Tibial artery (tissue), 4 donors: ENCODE results near the gene ITIH3.

Experiments
- DNase-seq, 2 donors: peaks; one replicate each; pipeline ENCODE4 v3.0.0-alpha.2; 2019
- H3K27ac ChIP-seq, 2 donors: fragments of 200-600 bp; sonication (generic) in 1 of 2; 1 replicate in 1 of 2; 2 replicates in 1 of 2; pipeline ENCODE4 v1.5.1; 2018 to 2019; ENCODE audit warnings: mild to moderate bottlenecking in 1 of 2
- H3K27me3 ChIP-seq, 2 donors: fragments of 200-600 bp; sonication (generic) in 1 of 2; one replicate each; pipeline versions ENCODE4 v1.5.1 to v1.6.0; 2016 to 2019
- H3K36me3 ChIP-seq, 3 donors: fragments of 200-600 bp; sonication (generic) in 2 of 3; one replicate each; pipeline ENCODE4 v1.5.1; 2016 to 2019; ENCODE audit warnings: mild to moderate bottlenecking in 2 of 3
- H3K4me1 ChIP-seq, 4 donors: fragments of 200-600 bp; sonication (generic) in 2 of 4; 1 replicate in 3 of 4; 2 replicates in 1 of 4; pipeline ENCODE4 v1.5.1; 2016 to 2019
- H3K4me3 ChIP-seq, 2 donors: fragments of 200-600 bp; sonication (generic) in 1 of 2; 1 replicate in 1 of 2; 2 replicates in 1 of 2; pipeline ENCODE4 v1.5.1; 2018 to 2019; ENCODE audit warnings: mild to moderate bottlenecking in 2 of 2
- H3K9me3 ChIP-seq, 3 donors: fragments of 200-600 bp; sonication (generic) in 1 of 3; one replicate each; pipeline ENCODE4 v1.5.1; 2016 to 2019
- CTCF ChIP-seq, 2 experiments: fragments of 200-600 bp in 1 of 2; fragments of 450-650 bp in 1 of 2; IDR thresholded peaks; one replicate each; pipeline ENCODE4 v1.5.1; 2017 to 2019; ENCODE audit warnings: antibody characterized with exemption in 2 of 2, mild to moderate bottlenecking in 1 of 2, moderate library complexity in 1 of 2
- intact Hi-C: fragments of 100-400 bp; cut with DNase I; formaldehyde crosslinking; loops from one replicate; pipeline ENCODE4 v1.15.0; 2023; ENCODE audit warnings: low total_unique reads

ITIH3 gene

GRCh38 chr3:52800079-52800478 lies 5.5 kb downstream of the ITIH3 start:
- H3K9me3 ChIP-seq: no peaks in the 10 kb centered on the region
- H3K4me1 ChIP-seq: peaks cover 0 to 45% (median 21%) of the 10 kb centered on the region in 4 donors
- H3K4me3 ChIP-seq: no peak overlapping the region
- DNase-seq: no peak
- H3K36me3 ChIP-seq: peaks cover 8 to 30% (median 14%) of the 10 kb centered on the region in 3 donors
- intact Hi-C loops: no loop called here
- no peaks in the 10 kb centered on the region for H3K27me3 ChIP-seq
- no peak overlapping the region for H3K27ac ChIP-seq
- no peak for TF ChIP-seq CTCF (IDR thresholded peaks at IDR 0.05)

- H3K27me3 ChIP-seq: no peaks in the 10 kb centered on the region
- no peak overlapping the region for H3K27ac ChIP-seq
- peaks cover 0 to 33% (median 13%) of the 10 kb centered on the region in 4 donors for H3K4me1 ChIP-seq
- DNase-seq: no peak
- H3K36me3 ChIP-seq: peaks cover 13 to 39% (median 31%) of the 10 kb centered on the region in 3 donors
- no peaks in the 10 kb centered on the region for H3K9me3 ChIP-seq
- intact Hi-C loops: no loop called here
- H3K4me3 ChIP-seq: no peak overlapping the region
- no peak for TF ChIP-seq CTCF (IDR thresholded peaks at IDR 0.05)
Observed at GRCh38 chr3:52801839-52802238, 7.2 kb downstream of the ITIH3 start.

- intact Hi-C loops: no loop called here
- Histone ChIP-seq H3K4me1 (peaks cover 0 to 8% (median 2%) of the 10 kb centered on the region in 4 donors), H3K36me3 (peaks cover 15 to 47% (median 45%) of the 10 kb centered on the region in 3 donors), H3K27ac (no peak overlapping the region), H3K4me3 (no peak overlapping the region), H3K9me3 (no peaks in the 10 kb centered on the region), H3K27me3 (no peaks in the 10 kb centered on the region)
- DNase-seq: no peak
- TF ChIP-seq CTCF (IDR thresholded peaks at IDR 0.05): no peak
Observed at GRCh38 chr3:52805270-52806039, 10.9 kb downstream of the ITIH3 start.

GRCh38 chr3:52809149-52809548 lies 14.6 kb downstream of the ITIH3 start:
- no peaks in the 10 kb centered on the region for H3K9me3 ChIP-seq
- H3K4me1 ChIP-seq: no peaks in the 10 kb centered on the region
- H3K4me3 ChIP-seq: no peak overlapping the region
- no peak for TF ChIP-seq CTCF (IDR thresholded peaks at IDR 0.05)
- H3K27me3 ChIP-seq: no peaks in the 10 kb centered on the region
- no peak for DNase-seq
- no peak overlapping the region for H3K27ac ChIP-seq
- H3K36me3 ChIP-seq: peaks cover 9 to 34% (median 33%) of the 10 kb centered on the region in 3 donors
- intact Hi-C loops: no loop called here

GRCh38 chr3:52809662-52810377 lies 15.2 kb downstream of the ITIH3 start:
- no peak overlapping the region for H3K4me3 ChIP-seq
- DNase-seq: no peak
- no peaks in the 10 kb centered on the region for H3K4me1 ChIP-seq
- intact Hi-C loops: no loop called here
- no peak for TF ChIP-seq CTCF (IDR thresholded peaks at IDR 0.05)
- H3K27me3 ChIP-seq: no peaks in the 10 kb centered on the region
- H3K27ac ChIP-seq: no peak overlapping the region
- no peaks in the 10 kb centered on the region for H3K9me3 ChIP-seq
- H3K36me3 ChIP-seq: peaks cover 9 to 34% (median 26%) of the 10 kb centered on the region in 3 donors
